ENCODE measurements around the gene TRMT6.

- TF ChIP-seq CTCF (IDR thresholded peaks at IDR 0.05; ENCODE audit: low read depth, low read length, poor library complexity, severe bottlenecking) = no peak
- TF ChIP-seq EZH2phosphoT487 (IDR thresholded peaks at IDR 0.05; ENCODE audit: borderline replicate concordance, low read length) = no peak
Measured at GRCh38 chr20:5928836-5929715, 21.3 kb downstream of the TRMT6 start.
